GM21526 (cell line): ENCODE results near the gene BAG5.

Experiments
- ATAC-seq: cut with Tn5 transposase; IDR thresholded peaks from one replicate; pipeline ENCODE4 v1.9.1; 2021; ENCODE audit warnings: moderate library complexity; ENCODE audit not compliant: unreplicated experiment, low FRiP score

BAG5 gene

GRCh38 chr14:103510724-103511693 lies 51.4 kb downstream of the BAG5 start:
- no peak for ATAC-seq

GRCh38 chr14:103509864-103510723 lies 52.4 kb downstream of the BAG5 start:
- ATAC-seq: no peak

DNA sequence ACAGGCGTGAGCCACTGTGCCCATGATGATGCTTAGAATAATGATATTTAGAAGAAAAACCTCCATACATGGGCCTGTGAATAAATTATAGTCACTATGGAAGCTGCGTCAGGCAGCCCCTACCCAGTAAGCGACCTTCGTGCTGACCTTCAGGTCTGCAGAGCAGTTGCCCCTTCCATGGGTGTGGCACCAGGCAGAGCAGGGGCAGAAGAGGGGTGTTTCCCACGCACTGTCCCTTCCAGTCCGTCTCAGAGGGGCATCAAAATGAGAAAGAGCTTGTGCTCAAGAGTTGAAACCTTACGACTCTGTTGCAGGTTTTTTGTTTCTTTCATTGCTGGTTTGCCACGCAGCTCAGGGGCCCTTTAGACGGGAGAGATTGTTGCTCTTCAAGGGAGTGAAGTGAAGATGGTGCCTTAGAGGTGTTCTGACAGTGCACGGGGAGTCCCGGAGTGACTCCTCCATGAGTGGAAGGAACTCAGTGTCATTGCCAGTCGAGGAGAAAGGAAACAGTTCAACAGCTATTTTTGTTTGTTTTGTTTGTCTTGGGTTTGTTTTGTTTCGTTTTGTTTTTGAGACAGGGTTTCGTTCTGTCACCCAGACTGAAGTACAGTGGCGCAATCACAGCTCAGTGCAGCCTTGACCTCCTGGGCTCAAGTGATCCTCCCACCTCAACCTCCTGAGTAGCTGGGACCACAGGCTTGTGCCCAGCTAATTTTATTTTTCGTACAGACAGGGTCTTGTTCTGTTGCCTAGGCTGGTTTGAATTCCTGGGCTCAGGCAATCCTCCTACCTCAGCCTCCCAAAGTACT lies 53.7 kb downstream of the BAG5 start:
- ATAC-seq: no peak

- no peak for ATAC-seq
Observed at GRCh38 chr14:103507751-103508150, 54.7 kb downstream of the BAG5 start.
